Ecto neural progenitor cell (in vitro differentiated cells): ENCODE results near the gene RAB1A.
"Not testable (repeated sequence)": the region's sequence is repeated elsewhere in the genome, so short reads cannot be mapped to it uniquely, and the experiment has no call there.

Experiments
- DNase-seq: peaks from one replicate; pipeline ENCODE4 v3.0.0-alpha.2; 2018; ENCODE audit warnings: low spot score

The RAB1A gene

DNA sequence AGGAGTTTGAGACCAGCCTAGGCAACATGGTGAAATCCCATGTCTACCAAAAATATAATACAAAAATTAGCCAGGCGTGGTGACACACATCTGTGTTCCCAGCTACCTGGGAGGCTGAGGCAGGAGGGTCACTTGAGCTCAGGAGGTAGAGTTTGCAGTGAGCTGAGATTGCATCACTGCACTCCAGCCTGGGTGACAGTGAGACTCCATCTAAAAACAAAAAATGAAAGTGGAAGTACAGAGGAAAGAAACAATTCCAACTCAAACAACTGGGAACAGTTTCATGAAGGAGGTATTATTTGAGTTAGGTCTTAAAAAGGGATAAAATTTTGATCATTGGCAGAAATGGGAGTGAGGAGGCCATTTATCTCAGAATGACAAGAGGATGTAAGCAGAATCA lies 6.3 kb upstream of the RAB1A start:
- DNase-seq: no peak

DNA sequence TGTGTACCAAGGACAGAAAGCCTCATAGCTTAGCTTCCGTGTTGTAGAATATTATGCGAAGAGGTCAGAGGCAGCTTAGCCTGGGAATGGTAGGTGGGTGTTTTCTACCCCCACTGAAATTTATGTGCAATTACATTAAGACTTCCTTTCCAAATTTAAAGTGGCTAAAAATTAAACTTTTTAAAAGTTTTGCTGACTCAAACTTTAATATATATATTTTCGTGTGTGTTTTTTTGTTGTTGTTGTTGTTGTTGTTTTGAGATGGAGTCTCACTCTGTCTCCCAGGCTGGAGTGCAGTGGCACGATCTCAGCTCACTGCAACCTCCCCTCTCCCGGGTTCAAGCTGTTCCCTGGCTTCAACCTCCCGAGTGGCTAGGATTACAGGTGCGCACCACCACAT lies 4.3 kb upstream of the RAB1A start:
- DNase-seq: no peak

DNA sequence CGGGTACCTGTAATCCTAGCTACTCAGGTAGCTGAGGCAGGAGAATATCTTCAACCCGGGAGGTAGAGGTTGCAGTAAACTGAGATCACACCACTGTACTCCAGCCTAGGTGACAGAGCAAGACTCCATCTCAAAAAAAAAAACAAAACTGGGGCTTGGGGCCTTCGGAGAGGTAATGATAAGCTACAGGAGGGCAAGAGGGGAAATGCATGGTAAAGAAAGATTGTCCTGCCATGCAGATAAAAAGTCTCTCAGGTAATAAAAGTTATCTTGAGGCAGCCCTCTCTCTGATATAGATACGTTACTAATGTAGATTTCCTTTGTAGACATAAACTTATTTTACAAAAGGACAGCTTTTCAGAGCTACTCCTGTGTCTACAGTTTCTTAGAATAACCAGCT lies 3.7 kb upstream of the RAB1A start:
- DNase-seq: no peak

DNA sequence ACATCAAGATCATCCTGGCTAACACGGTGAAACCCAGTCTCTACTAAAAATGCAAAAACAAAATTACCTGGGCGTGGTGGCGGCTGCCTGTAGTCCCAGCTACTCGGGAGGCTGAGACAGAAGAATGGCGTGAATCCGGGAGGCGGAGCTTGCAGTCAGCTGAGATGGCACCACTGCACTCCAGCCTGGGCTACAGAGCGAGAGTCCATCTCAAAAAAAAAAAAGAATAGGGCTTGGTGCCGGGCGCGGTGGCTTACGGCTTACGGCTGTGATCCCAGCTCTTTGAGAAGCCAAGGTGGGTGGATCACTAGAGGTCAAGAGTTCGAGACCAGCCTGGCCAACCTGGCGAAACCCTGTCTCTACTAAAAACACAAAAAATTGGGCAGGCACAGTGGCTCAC lies 3.0 kb upstream of the RAB1A start:
- DNase-seq: not testable (repeated sequence)

DNA sequence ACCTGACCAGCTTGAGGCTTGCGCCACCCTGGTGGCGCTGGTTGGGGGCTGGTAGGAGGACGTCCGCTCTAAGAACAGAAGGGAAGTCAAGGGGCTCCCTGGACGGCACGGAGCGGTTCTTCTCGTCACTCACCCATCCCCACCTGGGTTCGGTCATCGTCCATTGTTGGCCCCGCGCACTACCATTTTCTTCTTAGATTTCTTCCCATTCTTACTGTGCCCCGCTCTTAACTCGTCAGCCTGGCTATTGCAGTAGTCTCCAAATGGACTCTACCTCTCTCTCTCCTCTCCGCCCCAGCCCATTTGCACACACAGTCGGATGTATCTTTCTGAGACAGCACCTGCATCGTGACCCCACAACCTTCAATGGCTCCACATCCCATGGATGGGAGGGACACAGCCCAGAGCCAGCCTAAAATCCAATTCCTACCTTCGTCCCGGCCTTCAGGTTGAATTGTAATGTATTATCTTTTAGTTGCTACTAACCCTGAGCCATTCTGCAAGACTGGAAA lies 814 bp upstream of the RAB1A start:
- DNase-seq: no peak

DNA sequence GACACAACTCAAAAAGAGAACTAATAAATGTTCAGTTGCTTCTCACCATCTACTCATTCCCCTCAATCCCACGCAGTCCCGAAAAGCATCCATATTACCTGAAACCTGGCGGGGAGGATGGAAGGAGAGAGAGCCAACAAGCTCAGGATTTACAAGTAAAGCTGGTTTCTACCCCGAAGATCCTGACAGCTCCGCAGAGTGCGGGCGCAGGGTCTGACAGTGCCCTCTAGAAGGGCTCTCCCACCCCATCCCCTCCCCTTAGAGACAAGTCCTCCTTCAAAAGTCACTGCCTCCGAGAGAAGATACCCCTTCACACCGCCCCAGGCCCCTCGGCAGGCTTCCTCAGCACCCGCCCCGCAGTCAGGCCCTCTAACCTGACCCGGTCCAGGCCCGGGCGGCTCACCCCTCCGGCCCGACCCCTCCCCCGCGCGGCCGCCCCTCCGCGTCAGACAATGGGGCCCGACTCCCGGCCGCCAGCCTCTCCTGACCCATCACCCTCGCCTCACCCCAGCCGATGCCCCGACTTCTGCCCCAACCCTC lies 550 bp downstream of the RAB1A start:
- DNase-seq: peak; percentile 83

DNA sequence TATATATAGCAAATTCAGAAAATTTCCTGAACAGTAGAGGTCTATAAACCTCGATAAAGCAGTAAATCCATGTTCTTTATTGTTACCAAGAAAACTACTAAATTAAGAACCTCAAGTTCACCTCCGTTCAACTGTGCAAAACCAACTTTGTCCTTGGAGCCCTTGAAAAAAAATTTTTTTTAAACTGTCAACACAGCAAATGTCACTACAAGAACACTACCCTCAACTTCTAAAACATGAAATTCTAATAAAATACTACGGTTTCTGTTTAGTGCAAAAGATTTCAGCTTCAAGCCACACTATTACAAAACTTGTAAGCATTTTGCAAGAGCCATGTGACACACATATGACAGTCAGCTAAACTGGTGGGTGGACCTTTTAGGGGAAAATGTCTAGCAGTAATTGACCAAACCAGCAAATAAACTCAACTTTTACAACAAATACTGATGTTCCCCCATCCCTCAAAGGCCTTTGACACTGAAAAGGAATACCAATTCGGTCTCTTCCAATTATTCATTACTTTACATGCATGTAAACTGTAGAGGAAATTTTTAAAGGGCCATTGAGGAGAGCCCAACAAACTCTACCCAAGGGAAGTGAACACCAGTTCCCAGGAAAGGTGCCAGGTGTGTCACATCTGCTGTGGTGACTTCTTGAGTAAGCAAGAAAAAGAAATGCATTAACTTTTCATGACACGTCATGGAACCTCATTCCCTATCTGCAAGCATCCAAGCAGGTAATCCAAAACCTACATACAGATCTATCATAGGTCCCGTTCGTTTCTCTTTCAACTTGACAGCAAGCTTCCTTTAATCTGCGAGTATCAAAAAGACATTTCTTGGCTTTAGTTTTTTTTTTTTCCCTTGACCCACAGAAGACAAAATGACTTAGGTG lies 1.4 kb downstream of the RAB1A start:
- DNase-seq: no peak

DNA sequence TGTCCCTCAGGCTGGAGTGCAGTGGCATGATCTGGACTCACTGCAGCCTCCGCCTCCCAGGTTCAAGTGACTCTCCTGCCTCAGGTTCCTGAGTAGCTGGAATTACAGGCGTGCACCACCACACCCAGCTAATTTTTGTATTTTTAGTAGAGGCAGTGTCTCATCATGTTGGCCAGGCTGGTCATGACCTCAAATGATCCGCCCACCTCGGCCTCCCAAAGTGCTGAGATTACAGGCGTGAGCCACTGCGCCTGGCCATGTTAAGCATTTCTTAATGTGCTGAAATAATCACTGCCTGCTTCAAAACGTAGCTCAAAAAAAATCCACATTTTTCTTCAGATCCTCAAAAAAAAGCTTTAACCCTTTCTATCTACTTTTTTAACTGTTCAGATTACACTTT lies 4.4 kb downstream of the RAB1A start:
- DNase-seq: not testable (repeated sequence)

DNA sequence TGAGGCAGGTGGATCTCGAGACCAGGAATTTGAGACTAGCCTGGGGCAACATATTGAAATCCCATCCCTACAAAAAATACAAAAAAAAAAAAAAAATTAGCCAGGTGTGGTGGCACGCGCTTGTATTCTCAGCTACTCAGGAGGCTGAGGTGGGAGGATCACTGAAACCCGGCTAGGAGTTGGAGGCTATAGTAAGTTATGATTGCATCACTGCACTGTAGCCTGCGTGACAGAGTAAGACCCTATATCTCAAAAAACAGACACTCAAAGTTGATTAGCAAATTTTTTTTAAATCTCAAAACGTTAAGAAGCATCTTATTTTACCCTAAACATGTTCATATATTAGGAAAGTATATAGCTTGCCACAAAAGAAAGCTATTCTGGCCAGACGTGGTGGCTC lies 7.6 kb downstream of the RAB1A start:
- DNase-seq: no peak

DNA sequence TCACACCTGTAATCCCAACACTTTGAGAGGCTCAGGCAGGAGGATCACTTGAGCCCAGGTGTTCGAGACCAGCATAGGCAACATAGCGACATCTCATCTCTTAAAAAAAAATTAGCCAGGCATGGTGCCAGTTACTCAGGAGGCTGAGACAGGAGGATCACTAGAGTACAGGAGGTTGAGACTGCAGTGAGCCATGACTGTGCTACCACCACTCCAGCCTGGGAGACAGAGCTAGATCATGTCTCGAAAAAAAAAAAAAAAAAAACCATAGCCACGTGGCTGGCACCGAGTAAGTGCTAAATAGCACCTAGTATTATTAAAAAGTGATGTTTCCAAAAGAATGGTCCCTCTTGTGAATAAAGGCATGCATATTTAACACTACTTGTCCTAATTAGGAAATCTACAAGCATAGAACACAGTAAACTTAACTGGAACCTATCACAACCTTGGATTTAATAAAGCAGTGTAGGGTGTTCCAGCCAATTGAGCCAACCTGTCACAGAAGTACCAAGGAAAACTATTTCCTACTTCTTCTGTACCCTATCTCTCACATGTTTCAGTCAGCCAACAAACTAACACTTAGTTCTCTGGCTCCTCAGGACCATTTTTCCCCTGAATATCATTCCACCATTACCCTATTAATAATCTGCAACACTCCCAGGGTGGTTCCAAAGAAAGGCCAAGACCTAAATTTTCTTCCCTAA lies 8.8 kb downstream of the RAB1A start:
- DNase-seq: no peak

DNA sequence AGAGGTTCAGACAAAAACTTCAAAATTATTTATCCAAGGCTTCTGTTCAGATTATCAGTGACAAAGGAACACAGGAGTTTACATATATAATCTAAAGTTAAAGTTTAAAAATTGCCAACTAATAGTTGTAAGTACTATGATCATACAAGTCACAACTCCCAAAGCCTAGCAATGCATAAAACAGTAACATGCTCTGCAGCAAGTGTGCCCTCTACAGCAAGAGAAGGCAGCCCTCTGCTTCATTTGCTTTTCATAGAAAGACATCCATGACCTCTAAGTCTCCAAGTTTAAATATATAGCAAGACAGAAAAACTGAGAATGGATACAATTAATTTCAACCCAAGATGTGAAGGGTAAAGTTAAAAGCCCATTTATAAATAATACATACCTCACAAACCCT lies 13.3 kb downstream of the RAB1A start:
- DNase-seq: no peak

DNA sequence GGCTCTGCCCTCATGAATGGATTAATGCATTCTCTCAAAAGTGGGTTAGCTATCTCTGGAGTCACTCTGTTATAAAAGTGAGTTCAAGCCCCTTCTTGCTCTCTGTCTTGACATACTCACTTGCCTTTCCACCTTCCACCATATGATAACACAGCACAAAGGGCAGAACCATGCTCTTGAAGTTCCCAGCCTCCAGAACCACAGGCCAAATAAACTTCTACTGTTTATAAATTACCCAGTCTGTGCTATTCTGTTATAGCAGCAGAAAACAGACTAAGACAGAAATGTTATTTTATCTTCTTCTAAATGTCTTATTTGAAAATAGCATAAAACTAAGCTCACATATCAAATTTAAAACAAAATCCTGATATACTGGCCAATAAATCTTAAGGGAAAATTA lies 15.0 kb downstream of the RAB1A start:
- no peak for DNase-seq

DNA sequence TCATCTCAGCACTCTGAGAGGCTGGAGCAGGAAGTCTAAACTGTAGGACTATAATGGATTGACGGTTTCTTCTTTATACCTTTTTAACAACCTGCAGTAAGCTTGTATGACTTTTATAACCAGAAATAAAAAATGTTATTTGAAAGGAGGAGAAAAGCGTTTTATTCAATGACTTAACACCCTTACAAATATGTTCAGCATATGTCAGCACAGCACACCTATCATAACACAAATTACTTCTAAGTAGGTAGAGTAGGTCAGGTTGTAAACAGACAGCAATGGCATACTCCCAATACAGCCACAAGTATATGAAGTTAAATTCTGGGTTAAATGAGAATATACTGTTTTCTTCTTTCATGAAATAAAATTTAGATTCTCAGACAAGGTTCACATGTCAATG lies 16.1 kb downstream of the RAB1A start:
- no peak for DNase-seq

DNA sequence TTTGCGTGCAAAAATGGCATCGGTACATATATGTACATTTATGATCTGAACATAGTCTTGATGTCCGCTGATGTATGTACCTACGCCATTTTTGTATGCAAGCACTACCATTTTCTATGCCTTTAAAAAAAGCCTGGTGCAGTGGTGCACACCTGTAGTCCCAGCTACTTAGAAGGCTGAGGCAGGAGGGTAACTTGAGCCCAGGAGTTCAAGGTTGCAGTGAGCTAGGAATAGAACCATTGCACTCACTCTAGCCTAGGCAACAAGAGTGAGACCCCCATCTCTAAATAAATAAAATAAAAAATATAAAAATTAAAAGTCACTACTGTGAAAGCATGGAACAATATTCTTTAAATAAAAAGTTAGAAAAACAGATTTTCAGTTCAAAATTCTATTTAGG lies 16.7 kb downstream of the RAB1A start:
- DNase-seq: no peak

DNA sequence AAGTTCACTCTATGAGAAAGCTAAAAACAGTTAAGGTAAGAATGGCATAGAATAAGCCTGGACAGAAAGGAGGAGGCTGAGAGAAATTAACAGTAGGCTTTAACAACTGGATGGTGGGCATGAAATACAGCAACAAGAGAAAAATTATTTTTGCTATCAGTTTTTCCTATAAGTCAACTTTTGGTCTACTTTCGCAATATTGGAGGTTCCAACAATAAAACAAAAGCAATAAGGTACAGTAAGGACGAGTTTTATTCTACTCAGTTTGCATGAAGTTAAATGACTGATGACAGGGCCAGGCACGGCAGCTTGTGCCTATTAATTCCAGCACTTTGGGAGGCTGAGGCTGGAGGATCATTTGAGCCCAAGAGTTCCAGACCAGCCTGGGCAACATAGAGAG lies 17.3 kb downstream of the RAB1A start:
- DNase-seq: no peak

DNA sequence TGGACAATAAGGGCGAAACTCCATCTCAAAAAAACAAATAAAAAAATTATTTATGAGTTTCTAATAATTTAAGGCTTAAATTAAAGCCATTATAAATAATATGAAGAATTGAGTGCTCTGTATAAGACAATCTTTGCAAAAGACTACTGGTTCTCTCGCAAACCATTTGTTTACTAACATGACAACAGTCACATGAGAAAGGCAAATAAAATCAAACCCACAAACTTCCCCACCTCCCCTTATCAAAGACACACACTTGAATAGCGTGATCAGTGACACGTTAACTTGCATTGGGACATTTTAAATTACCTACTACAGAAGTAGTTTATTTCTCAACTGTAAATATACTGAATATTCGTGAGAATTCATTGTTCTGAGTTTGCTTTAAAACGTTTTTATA lies 21.1 kb downstream of the RAB1A start:
- DNase-seq: no peak

DNA sequence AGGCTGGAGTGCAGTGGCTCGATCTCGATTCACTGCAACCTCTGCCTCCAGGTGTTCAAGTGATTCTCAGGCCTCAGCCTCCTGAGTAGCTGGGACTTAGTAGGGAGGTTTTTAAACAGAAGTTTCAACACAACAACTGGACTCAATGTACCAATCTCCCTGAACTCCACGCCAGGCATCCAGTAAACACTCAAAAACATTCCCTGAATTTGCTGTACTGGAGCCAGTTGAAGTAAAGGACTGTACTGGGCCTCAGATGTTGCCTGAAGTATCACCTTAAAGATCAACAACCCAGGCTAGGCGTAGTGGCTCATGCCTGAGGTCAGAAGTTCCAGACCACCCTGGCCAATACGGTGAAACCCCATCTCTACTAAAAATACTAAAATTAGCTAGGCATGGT lies 22.4 kb downstream of the RAB1A start:
- DNase-seq: no peak

DNA sequence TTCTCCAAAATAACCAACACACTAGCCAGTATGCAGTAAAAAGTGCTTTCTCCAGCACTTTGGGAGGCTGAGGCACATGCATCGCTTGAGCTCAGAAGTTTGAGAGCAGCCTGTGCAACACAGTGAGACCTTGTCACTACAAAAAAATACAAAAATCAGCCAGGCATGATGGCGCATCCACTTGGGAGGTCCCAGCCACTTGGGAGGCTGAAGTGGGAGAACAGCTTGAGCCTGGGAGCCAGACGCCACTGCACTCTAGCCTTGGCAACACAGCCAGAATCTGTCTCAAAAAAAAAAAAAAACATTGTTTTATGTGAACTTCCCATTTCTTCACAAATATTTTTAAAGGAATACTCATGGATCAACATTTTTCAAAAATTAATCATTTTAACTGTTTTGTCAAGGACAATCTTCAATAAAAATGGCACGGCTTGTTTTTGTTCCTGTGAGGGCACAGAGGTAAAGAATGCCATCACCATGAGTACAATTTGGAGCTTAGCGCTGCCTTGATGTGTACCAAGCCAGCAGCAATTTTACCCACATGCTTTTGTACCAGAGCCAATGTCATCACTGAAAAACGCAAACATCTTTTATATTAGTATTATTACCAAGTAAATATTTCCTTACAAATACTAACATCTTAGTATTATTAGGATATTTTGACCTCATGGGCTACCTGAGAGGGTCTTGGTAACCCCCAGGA lies 26.7 kb downstream of the RAB1A start:
- DNase-seq: no peak

DNA sequence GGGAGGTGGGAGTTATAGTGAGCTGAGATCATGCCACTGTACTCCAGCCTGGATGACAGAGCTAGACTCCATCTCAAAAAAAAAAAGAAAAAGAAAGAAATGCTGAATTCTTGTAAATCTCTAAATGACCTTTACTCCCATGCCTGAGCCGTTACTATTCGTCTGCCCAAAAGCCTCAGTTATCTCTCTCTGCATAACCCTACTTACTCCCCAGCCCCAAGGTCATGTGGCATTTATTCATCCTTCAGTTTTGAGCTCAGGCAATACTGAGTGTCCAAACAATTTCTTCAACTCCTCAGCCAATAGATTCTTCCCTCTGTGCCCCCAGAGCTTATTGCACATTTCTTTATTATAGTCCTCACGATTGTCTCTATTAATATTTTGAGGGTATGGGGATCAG lies 28.8 kb downstream of the RAB1A start:
- no peak for DNase-seq

DNA sequence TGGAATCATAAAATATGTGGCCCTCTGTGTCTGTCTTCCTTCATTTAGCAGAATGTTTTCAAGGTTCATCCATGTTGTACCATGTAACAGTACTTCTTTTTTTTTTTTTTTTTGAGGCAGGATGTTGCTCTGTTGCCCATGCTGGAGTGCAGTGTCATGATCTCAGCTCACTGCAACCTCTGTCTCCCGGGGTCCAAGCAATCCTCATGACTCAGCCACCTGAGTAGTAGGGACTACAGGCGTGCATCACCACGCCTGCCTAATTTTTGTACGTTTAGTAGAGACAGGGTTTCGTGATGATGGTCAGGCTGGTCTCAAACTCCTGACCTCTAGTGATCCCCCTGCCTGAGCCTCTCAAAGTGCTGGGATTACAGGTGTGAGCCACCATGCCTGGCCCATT lies 31.2 kb downstream of the RAB1A start:
- DNase-seq: no peak

DNA sequence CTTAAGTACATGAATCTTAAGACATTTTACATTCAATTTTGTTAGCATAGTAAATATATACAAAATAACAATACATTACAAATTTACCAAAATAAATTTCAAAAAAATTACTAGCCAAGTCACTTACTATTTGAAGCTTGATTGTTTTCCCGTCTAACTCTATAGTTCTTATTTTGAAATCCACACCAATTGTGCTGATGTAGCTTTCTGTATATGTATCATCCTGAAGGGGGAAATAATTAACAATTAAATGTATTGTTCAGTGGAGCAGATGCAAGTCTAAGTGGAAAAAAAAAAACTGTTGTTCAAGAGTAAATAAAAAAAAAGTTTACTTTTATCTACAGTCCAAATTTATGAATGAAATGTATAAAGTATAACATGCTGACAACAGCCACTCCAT lies 32.1 kb downstream of the RAB1A start:
- DNase-seq: no peak

DNA sequence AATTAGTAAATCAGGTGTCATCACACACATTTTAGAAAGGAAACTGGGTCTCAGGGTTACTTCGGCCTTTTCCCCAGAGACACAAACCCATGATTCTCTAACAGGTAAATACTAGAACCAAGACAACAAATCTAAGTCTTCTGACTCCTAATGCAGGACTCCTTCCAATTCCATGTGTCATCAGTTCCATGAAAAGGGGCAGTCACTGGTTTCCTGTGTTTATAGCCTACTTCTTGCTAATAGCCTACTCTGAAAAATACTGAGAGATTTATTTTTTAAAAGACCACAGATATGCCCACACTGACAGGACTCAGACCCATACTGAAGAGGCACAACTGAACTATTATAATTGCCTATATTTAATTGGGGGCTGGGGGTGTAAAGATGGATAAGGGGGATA lies 33.0 kb downstream of the RAB1A start:
- no peak for DNase-seq

DNA sequence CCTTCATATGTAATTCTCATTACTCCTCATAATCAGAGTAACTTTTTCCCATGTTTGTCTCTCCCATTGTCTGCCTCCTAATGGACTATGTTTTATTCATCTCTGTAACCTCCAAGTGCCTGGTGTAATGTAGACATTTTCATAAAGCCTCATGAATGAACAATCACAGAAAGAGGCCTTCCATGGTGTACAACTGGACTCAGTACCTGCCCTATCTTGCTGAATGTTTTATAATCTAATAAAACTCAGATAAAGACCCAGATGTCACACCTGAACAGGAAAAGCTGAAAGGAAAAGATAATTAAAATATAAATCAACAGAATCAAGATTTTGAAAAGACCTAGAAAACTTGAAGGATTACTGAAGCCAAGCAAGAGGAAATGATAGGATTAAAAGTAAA lies 36.7 kb downstream of the RAB1A start:
- DNase-seq: no peak
